HEK293T (cell line): ENCODE measurements around the gene KRT14.

ENCODE experiments used
- CTCF ChIA-PET: fragments of 350-600 bp; formaldehyde crosslinking; extraction: SDS; loops from one replicate; lab custom pipeline; 2021; ENCODE audit warnings: antibody characterized with exemption, inconsistent platforms; lab: Yijun Ruan, JAX
- POLR2A ChIA-PET: fragments of 350-600 bp; formaldehyde crosslinking; extraction: SDS; loops from one replicate; lab custom pipeline; 2020; ENCODE audit warnings: antibody characterized with exemption, inconsistent platforms; lab: Yijun Ruan, JAX
- DNase-seq: peaks from one replicate; pipeline ENCODE4 v3.0.0; 2012; ENCODE audit warnings: mixed read lengths; ENCODE audit errors: extremely low spot score
- ARNT ChIP-seq: fragments of 450-650 bp; IDR thresholded peaks from 2 replicates; pipeline ENCODE4 v1.6.1; 2017; ENCODE audit warnings: mild to moderate bottlenecking
- BHLHE40 ChIP-seq: fragments of 450-650 bp; IDR thresholded peaks from 2 replicates; pipeline ENCODE4 v1.6.1; 2016; ENCODE audit warnings: mild to moderate bottlenecking, moderate library complexity, borderline replicate concordance
- CTBP1 ChIP-seq: fragments of 450-650 bp; IDR thresholded peaks from 2 replicates; pipeline ENCODE4 v1.6.1; 2016; ENCODE audit warnings: borderline replicate concordance
- ELF4 ChIP-seq: fragments of 450-650 bp; IDR thresholded peaks from 2 replicates; pipeline ENCODE4 v1.6.1; 2017; ENCODE audit warnings: antibody characterized with exemption
- FOXA1 ChIP-seq: fragments of 450-650 bp; IDR thresholded peaks from 2 replicates; pipeline ENCODE4 v1.6.1; 2016; ENCODE audit warnings: mild to moderate bottlenecking
- FOXK2 ChIP-seq: fragments of 450-650 bp; IDR thresholded peaks from 2 replicates; pipeline ENCODE4 v1.6.1; 2016; ENCODE audit warnings: mild to moderate bottlenecking
- FOXM1 ChIP-seq: fragments of 450-650 bp; IDR thresholded peaks from 2 replicates; pipeline ENCODE4 v1.6.1; 2017; ENCODE audit warnings: mild to moderate bottlenecking, borderline replicate concordance
- HDGF ChIP-seq: fragments of 450-650 bp; IDR thresholded peaks from 2 replicates; pipeline ENCODE4 v1.6.1; 2017; ENCODE audit warnings: antibody characterized with exemption, borderline replicate concordance
- L3MBTL2 ChIP-seq: fragments of 450-650 bp; conservative IDR thresholded peaks from 2 replicates; pipeline ENCODE4 v1.6.1; 2016; ENCODE audit warnings: mild to moderate bottlenecking
- LEF1 ChIP-seq: fragments of 450-650 bp; IDR thresholded peaks from 2 replicates; pipeline ENCODE4 v1.6.1; 2017; ENCODE audit warnings: mild to moderate bottlenecking, borderline replicate concordance
- NFRKB ChIP-seq: fragments of 450-650 bp; IDR thresholded peaks from 2 replicates; pipeline ENCODE4 v1.6.1; 2016; ENCODE audit warnings: mild to moderate bottlenecking, moderate library complexity
- SP1 ChIP-seq: fragments of 450-650 bp; IDR thresholded peaks from 2 replicates; pipeline ENCODE4 v1.6.1; 2017
- SUZ12 ChIP-seq: fragments of 450-650 bp; IDR thresholded peaks from 2 replicates; pipeline ENCODE4 v1.6.1; 2016; ENCODE audit warnings: mild to moderate bottlenecking
- TARDBP ChIP-seq: fragments of 450-650 bp; IDR thresholded peaks from 2 replicates; pipeline ENCODE4 v1.6.1; 2016
- ZNF384 ChIP-seq: fragments of 450-650 bp; IDR thresholded peaks from 2 replicates; pipeline ENCODE4 v1.6.1; 2016
- TF ChIP-seq, protein P1 (sequence below): fragments of 450-650 bp; IDR thresholded peaks from 2 replicates; pipeline ENCODE4 v1.6.1; 2016

Gene KRT14

GRCh38 chr17:41536741-41537613 is 49.7 kb downstream of the KRT14 start:
- no peak for TF ChIP-seq HDGF
- TF ChIP-seq TARDBP: no peak
- TF ChIP-seq ZNF384: no peak
- TF ChIP-seq FOXM1: no peak
- no peak for TF ChIP-seq FOXK2
- no peak for TF ChIP-seq SUZ12
- no peak for TF ChIP-seq NFRKB
- TF ChIP-seq BHLHE40: no peak
- POLR2A ChIA-PET: no interaction called here
- no peak for DNase-seq
- CTCF ChIA-PET: interaction anchor here (1.4 to 4.6 kb wide), 3 partner anchors 12 to 129 kb away, joined by 4 to 26 read pairs (median 6); no protein-coding TSS in a partner anchor

- ChIA-PET CTCF (interaction anchor here (0.5 to 4.6 kb wide), 3 partner anchors 13 to 214 kb away, joined by 4 to 26 read pairs (median 4); no protein-coding TSS in a partner anchor), POLR2A (interaction anchor here (1.4 kb wide), 1 partner anchor 152 kb away, joined by 3 read pairs; no protein-coding TSS in a partner anchor)
- no peak for TF ChIP-seq ZNF384
- TF ChIP-seq HDGF: no peak
- TF ChIP-seq L3MBTL2: no peak
- TF ChIP-seq TARDBP: no peak
- TF ChIP-seq CTBP1: no peak
- no peak for DNase-seq
These were observed 50.8 kb downstream of the KRT14 start for GRCh38 chr17:41535764-41536481.

GRCh38 chr17:41534899-41535546 is 51.7 kb downstream of the KRT14 start:
- CTCF ChIA-PET: interaction anchor here (0.7 to 4.6 kb wide), 3 partner anchors 14 to 131 kb away, joined by 4 to 26 read pairs (median 4); no protein-coding TSS in a partner anchor

DNA sequence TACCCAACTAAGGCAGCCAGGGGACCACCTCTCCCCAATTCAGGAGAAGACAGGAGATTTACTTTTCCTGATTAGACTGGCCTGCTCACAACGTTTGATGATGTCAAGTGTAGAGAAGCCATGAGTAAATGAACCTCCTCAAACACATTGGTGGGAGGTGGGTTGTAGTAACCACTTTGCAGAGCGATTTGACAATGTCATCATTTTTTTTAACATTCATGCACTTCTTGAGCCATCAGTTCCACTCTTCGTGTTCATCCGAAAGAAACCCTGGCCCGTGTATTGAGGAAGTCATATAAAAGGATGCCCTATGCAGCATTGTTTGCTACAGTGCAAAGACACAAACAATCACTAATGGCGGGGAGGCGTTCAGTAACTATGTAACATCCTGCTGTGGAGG is 53.1 kb downstream of the KRT14 start:
- DNase-seq: no peak
- TF ChIP-seq ARNT (no peak), FOXM1 (no peak), LEF1 (no peak), HDGF (no peak), ELF4 (no peak)
- ChIA-PET CTCF (interaction anchor here (4.6 kb wide), 1 partner anchor 15 kb away, joined by 26 read pairs; no protein-coding TSS in a partner anchor), POLR2A (no interaction called here)

More at GRCh38 chr17:41534899-41535546, 51.7 kb downstream of the KRT14 start:
- POLR2A ChIA-PET: interaction anchor here (1.2 to 1.4 kb wide), 2 partner anchors 8 to 153 kb away, joined by 3 read pairs; no protein-coding TSS in a partner anchor
- no peak for TF ChIP-seq L3MBTL2
- no peak for TF ChIP-seq LEF1
- TF ChIP-seq CTBP1: no peak
- no peak for TF ChIP-seq ELF4
- TF ChIP-seq BHLHE40: no peak
- no peak for TF ChIP-seq HDGF
- TF ChIP-seq ZNF384: no peak
- no peak for TF ChIP-seq FOXM1
- no peak for TF ChIP-seq FOXK2
- TF ChIP-seq NFRKB: no peak
- no peak for TF ChIP-seq FOXA1
- no peak for TF ChIP-seq TARDBP
- no peak for TF ChIP-seq SUZ12
- TF ChIP-seq ARNT: no peak
- no peak for TF ChIP-seq SP1
- TF ChIP-seq, protein P1, sequence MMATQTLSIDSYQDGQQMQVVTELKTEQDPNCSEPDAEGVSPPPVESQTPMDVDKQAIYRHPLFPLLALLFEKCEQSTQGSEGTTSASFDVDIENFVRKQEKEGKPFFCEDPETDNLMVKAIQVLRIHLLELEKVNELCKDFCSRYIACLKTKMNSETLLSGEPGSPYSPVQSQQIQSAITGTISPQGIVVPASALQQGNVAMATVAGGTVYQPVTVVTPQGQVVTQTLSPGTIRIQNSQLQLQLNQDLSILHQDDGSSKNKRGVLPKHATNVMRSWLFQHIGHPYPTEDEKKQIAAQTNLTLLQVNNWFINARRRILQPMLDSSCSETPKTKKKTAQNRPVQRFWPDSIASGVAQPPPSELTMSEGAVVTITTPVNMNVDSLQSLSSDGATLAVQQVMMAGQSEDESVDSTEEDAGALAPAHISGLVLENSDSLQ: no peak
- DNase-seq: no peak

- TF ChIP-seq ZNF384: no peak
- no peak for TF ChIP-seq TARDBP
- TF ChIP-seq SP1: no peak
- no peak for TF ChIP-seq HDGF
- TF ChIP-seq, protein P1: no peak
- TF ChIP-seq CTBP1: no peak
- TF ChIP-seq L3MBTL2: no peak
- TF ChIP-seq ARNT: no peak
- TF ChIP-seq BHLHE40: no peak
- TF ChIP-seq SUZ12: no peak
- CTCF ChIA-PET: interaction anchor here (0.8 to 4.6 kb wide), 2 partner anchors 16 to 130 kb away, joined by 3 to 26 read pairs; no protein-coding TSS in a partner anchor
- no peak for DNase-seq
- POLR2A ChIA-PET: interaction anchor here (0.9 to 1.0 kb wide), 3 partner anchors 11 to 155 kb away, joined by 3 to 4 read pairs (median 3); no protein-coding TSS in a partner anchor
These were observed 53.6 kb downstream of the KRT14 start for GRCh38 chr17:41532947-41533570.
